Measurements from ENCODE around the gene LMO7.
"Not testable (repeated sequence)": the region's sequence is repeated elsewhere in the genome, so short reads cannot be mapped to it uniquely, and the experiment has no call there.

LMO7 gene

DNA sequence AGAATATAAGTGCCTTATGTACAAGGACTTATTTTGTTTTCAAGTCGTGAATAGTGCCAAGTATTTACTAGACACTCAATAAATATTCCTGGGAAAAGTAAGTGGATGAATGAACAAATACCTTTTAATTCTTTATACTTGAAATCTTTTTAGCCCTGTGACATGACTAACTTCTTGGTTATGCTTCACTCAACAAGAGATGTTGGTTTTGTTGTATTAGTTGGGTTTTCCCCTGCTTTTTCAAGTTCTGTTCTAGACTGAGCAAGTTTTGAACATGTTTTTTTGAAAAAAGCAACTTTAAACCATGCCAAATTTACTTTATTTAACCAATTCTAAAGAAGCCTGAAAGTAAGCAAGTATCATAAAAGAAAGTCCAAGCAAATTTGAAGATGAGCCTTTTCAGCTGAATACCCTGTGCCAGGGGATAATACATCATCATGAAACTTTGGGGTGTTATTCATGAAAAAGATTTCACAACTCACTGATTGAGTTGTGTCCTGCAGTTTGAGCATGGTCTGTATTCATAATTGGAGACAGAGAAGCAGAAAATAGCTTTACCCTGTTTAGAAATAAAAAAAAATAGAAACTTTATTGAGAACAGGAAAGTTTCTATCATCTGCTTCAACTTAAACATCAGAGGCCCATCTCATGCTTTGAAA is 11.1 kb downstream of the LMO7 start:
- no peak for DNase-seq (ENCODE audit: low read depth)

DNA sequence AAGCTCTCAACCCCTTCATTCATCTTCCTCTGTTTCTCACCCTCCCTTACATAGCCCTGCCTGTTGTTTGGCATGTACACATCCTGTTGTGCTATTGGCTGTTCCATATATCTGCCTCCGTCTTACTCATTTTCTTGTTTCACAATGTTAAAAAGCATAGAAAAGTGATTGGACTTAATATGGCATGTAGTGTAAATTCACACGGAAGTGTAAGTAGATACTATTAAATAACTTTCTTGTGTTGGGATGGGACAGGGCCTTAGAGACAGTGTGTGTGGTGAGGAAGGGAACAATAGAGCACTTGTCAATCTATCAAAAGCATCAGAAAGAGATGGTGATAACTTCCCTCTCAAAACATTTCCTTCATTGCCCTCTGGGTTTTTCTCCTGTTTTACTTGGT is 12.3 kb downstream of the LMO7 start:
- DNase-seq (ENCODE audit: low read depth) = no peak

DNA sequence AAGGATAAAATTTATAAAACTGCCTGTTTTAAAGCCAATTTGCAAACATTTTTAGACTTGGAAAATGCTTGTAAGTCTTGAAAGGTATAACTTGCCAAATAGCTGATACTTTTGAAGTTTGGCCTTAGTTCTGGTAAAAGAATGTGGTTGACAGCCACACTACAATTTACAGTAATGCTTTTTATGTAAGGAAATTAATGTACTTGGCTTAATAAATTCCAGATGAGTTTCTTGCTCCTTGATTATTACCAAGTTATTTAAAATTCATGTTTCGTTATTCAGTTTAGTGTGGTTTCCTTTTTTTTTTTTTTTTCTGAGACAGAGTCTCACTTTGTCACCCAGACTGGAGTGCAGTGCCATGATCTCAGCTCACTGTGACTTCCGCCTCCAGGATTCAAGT is 14.9 kb downstream of the LMO7 start:
- no peak for DNase-seq (ENCODE audit: low read depth)

DNA sequence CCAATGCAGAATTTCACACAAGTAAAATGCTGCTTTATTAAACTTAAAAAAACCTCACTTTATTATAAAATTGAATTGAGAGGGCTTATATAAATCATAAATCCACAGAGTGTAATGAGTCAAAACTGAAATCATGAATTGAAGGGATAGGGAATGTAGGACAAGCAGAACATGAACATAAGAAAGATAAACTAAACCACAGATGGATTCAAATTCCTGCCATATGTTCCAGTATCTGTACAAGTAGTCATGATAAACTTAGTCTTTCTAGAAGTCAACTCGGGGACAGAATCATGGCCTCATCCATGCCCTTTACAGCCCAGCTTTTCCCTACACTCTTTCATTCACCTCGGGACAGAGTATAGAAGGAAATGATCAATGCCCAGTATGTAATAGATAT is 16.6 kb downstream of the LMO7 start:
- DNase-seq (ENCODE audit: low read depth) = no peak

DNA sequence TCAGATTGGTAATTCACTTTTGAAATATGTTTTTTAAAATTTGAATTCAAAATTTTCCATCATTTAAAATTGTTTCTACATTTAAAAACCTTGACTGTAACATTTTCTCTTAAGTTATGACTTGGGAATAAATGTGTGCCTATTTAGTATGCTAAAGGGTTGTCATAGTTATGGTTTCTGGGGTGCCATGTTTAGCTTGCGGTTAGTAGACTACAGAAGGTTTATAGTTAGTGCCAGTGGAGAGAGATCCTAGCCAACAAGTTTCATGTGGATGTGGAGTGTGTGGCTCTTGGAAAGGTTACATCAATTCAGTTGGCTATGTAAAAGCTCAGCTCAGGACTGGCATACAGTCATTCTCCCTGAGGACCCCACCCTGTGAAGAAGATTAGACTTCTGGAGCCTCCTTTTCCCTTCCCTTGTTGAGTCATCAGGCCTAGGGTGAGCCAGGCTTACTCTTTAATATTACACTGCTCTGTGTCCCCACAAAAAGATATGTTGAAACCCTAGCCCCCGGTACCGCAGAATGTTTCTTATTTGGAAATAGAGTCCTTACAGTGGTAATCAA is 20.4 kb downstream of the LMO7 start:
- DNase-seq (ENCODE audit: low read depth) = no peak

DNA sequence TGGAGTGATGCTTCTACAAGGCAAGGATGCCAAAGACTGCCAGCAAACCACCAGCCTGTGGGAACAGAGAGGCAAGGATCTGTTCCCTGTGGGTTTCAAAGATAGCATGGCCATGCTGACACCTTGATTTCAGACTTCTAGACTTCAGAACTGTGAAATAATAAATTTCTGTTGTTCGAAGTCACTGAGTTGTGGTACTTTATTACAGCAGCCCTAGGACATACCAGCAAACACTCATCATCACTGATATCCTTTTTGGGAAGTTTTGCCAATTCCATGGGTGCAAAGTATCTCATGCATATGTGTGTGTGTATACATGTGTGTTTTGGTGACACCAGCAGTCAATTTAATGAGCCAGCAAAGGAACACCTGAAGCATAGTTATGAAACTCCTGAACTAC is 21.0 kb downstream of the LMO7 start:
- no peak for DNase-seq (ENCODE audit: low read depth)

DNA sequence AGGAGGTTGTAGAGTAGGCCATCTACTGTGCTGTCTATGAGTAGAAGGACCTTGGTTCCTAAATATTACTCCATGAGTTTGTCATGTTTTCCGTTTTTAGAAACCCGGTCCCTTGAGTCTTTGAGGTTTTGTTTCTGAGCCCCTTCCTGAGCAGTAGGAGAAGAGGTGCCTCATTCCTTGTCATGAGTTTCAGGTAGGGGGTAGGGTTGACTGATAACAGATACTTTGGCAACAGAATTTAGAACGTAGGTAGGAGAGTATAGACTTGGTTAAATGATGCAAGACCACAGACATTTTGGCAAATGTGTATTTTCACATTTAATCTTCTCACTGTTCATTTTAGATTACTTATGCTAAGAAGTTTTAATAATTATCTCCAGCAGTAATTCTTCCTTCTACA is 24.6 kb downstream of the LMO7 start:
- DNase-seq (ENCODE audit: low read depth) = no peak

DNA sequence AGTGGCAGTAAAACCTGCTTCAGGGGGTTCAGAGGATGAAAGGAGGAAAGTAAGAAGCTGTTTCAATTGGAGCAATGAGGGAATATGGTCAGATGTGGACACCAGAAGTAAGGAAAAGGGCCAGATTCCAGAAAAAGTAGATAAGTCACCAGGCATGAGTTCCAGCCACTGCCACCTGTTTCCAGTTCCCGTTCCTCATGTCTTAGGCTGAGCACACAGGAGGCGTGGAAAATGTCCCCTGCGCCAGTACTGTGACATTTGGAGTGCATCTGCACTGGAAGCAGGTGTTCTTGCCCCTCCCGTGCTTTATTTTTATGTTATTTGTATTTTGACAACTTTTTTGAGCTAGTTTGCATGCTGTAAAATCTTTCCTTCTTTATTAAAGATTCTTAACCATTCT is 25.3 kb downstream of the LMO7 start:
- DNase-seq (ENCODE audit: low read depth) = no peak

DNA sequence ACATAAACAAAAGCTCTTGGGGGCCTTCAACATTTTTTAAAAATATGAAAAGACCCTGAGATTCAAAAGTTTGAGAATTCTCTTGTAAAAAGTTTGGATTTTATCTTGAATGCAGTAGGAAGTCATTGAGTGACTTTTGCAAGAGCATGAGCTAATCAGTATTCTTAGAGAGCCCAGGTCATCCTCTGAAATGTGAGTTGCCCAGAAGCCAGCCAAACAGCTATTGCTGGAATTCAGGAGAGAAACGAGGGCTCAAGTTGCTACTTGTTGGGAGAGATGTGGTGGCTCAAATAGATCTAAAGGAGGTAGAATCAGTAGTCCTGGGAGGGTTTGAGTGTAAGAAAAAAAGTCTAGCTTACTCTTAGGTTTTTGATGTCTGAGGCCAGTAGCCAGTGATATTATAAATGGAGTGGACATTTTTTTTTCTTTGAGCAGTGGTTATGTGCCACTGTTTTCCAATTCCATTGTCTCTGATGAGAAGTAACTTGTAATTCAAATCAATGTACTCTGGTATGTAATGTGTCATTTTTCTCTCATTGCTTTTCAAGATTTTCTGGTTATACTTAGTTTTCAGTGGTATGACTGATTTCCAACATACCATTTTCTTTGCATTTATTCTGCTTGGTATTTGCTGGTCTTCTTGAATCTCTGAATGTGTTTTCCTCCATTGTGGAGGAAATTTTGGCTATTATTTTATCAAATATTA is 30.7 kb downstream of the LMO7 start:
- DNase-seq (ENCODE audit: low read depth) = no peak

DNA sequence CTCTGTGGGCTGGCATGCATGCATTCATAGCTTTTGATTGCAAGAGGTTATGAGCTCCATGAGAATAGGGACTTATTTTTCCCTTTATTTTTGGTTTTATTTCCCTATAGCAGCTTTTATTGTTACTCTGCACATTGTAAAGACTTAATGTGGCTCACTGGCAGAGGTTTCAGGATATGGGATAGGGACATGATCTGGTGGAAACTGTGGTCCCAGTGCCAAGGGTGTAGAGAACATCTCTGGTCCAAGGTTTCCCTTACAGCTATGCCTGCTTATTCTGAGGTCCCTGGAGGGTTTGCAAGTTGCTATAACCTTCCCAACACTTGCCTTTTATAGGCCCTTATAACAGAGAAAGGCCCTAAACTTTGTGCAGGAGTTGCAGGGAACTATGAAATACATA is 33.6 kb downstream of the LMO7 start:
- no peak for DNase-seq (ENCODE audit: low read depth)

DNA sequence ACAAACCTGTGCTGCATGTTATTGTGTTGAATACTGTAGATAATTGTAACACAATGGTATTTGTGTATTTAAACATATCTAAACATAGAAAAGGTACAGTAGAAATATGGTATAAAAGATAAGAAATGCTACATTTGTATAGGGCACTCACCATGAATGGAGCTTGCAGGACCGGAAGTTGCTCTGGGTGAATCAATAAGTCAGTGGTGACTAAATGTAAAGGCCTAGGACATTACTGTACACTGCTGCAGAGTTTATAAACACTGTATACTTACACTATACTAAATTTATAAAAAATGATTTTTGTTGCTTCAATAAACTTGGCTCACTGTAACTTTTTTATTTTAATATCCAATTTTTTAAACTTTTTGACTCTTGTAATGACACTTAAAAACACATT is 34.4 kb downstream of the LMO7 start:
- DNase-seq (ENCODE audit: low read depth) = no peak

DNA sequence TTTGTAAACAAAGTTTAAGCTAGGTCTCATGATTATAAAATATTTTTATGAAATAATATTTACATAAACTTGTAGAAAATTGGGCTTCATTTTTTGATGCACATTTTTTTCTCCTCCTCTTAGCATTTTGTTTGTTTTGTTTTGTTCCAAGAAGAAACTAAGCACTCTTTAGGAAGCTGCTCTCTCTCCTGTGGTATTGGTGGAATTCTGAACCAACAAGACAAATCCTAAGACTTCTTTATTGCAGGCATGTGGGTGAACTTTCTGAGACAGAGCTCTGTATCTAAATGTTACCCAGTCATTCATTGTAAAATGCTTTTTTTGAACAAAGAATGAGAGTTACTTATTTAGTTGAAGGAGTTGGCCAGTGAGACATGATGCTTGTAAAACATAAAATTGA is 39.3 kb downstream of the LMO7 start:
- no peak for DNase-seq (ENCODE audit: low read depth)

DNA sequence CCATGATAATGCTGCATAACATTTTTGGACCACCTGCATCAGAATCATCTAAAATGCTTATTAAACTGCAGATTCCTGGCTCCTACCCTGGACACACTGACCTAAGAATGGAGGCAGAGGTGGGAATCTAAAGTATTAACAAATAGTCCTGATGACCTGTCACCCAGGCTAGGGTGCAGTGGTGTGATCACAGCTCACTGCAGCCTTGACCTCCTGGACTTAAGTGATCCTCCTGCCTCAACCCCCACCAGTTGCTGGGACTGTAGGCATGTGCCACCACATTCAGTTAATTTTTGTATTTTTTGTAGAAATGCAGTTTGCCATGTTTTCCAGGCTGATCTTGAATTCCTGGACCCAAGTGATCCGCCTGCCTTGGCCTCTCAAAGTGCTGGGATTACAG is 43.3 kb downstream of the LMO7 start:
- no peak for DNase-seq (ENCODE audit: low read depth)

DNA sequence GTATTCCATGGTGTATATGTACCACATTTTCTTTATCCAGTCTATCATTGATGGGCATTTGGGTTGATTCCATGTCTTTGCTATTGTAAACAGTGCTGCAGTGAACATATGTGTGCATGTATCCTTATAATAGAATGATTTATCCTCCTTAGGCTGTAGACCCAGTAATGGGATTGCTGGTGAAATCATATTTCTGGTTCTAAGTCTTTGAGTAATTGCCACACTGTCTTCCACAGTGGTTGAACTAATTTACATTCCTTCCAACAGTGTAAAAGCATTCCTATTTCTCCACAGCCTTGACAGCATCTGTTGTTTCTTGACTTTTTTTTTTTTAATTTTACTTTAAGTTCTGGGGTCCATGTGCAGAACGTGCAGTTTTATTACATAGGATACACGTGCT is 44.1 kb downstream of the LMO7 start:
- not testable (repeated sequence) for DNase-seq (ENCODE audit: low read depth)

DNA sequence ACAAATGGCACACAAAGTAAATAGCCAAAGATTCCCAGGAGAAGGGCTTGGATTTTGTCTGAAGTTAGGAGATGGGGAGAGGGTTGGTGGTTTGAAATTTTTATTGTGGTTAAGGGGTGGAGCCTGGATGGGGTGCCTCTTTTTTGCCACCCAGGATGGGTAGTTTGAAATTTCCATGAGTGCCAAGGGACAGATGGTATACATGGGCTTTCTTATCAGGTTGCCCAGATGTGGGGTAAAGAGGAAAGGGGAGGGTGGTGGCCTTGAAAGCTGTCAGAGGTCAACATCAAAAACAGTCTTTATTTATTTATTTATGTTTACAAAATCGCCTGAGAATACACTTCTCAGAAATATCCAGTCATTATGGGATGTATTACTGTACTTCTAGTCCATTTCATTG is 46.2 kb downstream of the LMO7 start:
- no peak for DNase-seq (ENCODE audit: low read depth)

DNA sequence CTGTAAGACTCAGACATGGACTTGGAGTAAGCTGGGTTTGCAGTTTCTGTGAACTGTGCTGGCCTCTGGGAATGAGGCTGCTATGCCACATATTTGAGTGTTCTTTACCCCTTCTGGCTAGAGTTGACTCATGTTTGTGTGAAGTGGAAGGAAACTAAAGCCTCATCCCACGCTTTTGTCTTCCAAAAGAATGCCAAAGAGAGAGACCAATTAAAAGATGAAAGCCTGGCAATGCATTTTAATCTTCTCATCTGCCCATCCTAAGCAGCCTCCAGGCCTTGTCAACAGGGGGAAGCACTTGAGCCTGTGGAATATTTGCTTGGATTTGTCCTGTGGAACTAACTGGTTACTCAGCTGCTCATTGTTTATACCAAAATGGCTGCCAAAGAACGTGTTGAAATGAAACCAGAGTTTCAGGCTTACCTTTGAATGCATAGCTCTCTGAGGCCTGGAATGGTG is 49.1 kb downstream of the LMO7 start:
- DNase-seq (ENCODE audit: low read depth) = no peak

DNA sequence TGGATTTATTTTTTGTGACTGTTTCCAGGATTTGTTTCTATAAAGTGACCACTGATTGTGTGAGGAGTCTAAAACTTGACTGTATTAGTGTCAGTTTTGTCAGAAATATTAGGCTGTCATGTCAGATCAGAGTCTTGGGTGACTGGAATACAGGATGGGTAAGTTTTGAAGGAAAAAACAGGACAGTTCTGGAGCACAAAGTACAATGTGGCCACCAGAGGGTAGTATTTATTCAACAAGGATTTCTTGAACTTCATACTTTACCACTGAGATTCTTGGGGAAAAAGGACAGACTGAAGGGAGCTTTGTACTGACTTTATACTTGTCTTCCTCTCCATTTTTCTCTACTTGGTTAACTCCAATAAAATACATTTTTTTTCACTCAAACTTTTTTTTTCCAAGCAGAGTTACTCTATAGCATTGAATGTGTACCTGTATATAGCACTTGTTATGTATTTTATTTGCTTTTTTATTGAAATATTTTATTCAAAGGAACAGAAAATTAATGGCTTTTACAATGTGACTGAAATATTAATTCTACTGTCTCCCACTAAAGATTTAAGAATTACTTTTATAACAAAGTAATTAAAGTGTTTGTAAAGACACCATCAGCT is 51.1 kb downstream of the LMO7 start:
- DNase-seq (ENCODE audit: low read depth) = no peak

DNA sequence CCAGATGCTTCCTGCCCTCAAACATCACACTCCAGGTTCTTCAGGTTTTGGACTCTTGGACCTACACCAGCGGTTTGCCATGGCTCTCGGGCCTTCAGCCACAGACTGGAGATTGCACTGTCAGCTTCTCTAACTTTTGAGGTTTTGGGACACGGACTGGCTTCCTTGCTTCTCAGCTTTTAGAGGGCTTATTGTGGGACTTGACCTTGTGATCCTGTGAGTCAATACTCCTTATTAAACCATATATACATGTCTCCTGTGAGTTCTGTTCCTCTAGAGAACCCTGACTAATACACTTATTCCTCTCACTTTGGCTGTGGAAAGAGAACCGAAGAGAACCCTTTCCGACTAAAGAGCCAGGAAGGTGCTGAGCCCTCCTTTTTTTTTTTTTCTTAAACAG is 53.6 kb downstream of the LMO7 start:
- DNase-seq (ENCODE audit: low read depth) = no peak

DNA sequence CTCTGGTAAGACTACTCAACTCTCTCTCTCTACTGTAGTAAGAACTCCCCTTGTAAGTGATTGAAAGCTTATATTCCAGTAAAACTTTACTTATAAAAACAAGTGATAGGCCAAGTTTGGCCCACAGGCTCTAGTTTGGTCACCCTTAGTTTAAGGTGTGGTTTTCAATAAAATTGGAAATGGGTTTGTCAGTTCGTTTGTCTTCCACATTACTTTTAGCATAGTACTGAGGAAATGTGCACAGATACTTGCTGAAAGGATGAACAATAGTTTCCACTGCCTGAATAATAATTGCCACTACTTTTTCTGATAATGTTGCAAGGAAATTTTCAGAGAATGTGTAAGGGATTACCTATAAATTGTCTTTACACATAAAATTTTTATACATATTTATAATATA is 54.5 kb downstream of the LMO7 start:
- DNase-seq (ENCODE audit: low read depth) = no peak

DNA sequence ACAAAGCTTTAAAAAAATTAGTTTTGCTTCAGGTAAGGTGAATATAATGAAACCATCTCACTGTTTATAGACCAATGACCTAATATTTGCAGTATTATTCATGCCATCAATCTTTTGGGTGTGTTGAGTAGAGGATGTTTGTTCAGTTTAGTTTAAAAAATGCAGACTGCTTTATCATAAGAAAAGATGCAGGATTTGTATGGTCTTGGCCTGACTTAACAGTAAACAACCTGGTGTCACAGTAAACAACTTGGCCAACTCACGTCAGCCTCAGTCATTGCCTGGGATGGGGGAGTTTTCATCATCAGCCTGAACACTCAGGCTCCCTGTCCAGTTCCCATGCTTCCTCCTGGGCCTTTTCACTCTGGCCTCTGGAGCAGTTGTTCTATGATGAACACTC is 55.1 kb downstream of the LMO7 start:
- DNase-seq (ENCODE audit: low read depth) = no peak

DNA sequence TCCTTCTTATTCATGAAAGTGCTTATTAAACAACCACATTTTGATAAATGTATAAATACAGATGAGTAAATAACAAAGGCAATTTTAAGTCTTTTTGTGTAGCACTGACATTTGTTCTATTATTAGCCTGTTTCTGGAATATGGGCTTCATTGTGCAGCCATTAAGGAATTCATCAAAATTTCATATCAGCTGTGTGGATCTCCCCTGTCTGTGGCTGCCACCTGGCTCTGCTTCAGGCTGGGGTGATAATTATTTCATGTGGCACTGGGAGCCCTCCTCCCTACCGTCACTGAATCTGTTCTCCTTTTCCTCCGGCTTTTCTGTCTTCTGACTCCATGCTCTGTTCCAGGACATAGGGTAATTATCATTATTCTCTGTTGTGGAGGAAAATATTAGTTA is 57.1 kb downstream of the LMO7 start:
- DNase-seq (ENCODE audit: low read depth) = no peak

DNA sequence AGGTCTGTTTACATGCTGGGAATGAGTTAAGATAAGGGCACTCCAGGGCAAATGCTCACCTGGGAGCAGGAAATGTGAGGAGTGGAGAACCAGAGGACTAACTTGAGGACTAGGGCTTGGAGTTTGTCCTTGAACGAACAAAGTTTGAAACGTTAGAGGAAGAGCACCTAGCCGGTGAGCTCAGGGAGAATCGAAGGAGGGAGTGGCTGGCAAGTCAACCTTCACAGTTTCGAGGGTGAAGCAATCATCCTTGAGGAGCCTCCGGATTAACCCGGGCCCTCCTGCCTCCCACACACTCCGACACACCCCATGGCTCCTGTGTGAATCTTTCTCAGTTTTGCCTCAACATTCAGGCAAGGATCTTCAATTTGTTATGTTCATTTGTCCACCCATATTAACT is 58.6 kb downstream of the LMO7 start:
- DNase-seq (ENCODE audit: low read depth) = no peak

DNA sequence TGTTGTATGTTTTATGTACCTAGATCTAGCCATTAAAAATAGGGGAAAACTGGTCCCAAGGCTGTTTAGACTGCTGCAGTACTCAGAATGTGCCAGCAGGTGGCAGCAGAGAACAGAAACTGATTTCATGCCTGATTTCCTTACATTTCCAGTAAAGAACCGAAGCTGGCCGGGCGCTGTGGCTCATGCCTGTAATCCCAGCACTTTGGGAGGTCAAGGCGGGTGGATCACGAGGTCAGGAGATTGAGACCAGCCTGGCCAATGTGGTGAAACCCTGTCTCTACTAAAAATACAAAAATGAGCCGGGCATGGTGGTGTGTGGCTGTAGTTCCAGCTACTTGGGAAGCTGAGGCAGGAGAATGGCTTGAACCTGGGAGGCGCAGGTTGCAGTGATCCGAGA is 59.8 kb downstream of the LMO7 start:
- DNase-seq (ENCODE audit: low read depth) = peak; percentile 47

Measured in stimulated activated CD8-positive, alpha-beta memory T cell treated with anti-CD3 and anti-CD28 coated beads, Interleukin-12 subunit alpha, Interleukin-12 subunit beta, amount 100 ng/mL, for 4 hours (primary cell).